Measurements from ENCODE around the gene SCYL3.

- TF ChIP-seq JUNB (IDR thresholded peaks at IDR 0.05; ENCODE audit: unreplicated experiment) (no peak), CTCF (conservative IDR thresholded peaks at IDR 0.05; ENCODE audit: low read depth in 2 of 2) (no peak), POLR2AphosphoS5 (IDR thresholded peaks at IDR 0.05; ENCODE audit: low read depth) (no peak), CREB1 (CRISPR knock-in tag; IDR thresholded peaks at IDR 0.05; ENCODE audit: low read depth) (no peak), EZH2 (IDR thresholded peaks at IDR 0.05; ENCODE audit: low read depth, unreplicated experiment) (no peak)
Observed at GRCh38 chr1:169838942-169839341, 54.8 kb downstream of the SCYL3 start.
